ENCODE measurements around the gene CCDC88A. TPM values are rescaled to one million over a fixed set of nuclear protein-coding genes. Genes with fewer than 3 reads are reported as not detected.
"Not testable (repeated sequence)": the region's sequence is repeated elsewhere in the genome, so short reads cannot be mapped to it uniquely, and the experiment has no call there.

Gene CCDC88A
- total RNA-seq, 1 donor from 2014 or later = 77.1 TPM

- Mint-ChIP-seq H3K4me1 (ENCODE audit: low read depth) (peaks cover 12% of the 10 kb centered on the region), H3K4me3 (ENCODE audit: low read depth) (peak overlapping the region; percentile 96), H3K27me3 (no peaks in the 10 kb centered on the region), H3K36me3 (ENCODE audit: insufficient read depth) (peaks cover 1% of the 10 kb centered on the region), H3K9me3 (ENCODE audit: low read depth) (no peaks in the 10 kb centered on the region), H3K27ac (peak overlapping the region; percentile 97)
- no peak for TF ChIP-seq CTCF (IDR thresholded peaks at IDR 0.05; ENCODE audit: unreplicated experiment)
- DNase-seq (ENCODE audit: low spot score, unreplicated experiment) = no peak
Measured at GRCh38 chr2:55269645-55269990, 150.0 kb downstream of the CCDC88A start.

GRCh38 chr2:55268907-55269644 is 150.6 kb downstream of the CCDC88A start, which contains the start of gene MTIF2:
MTIF2 (minus strand) TSS chr2:55269231; CDS start chr2:55263858, 5,373 bp downstream.
- H3K4me3 Mint-ChIP-seq (ENCODE audit: low read depth) = peak within 1 kb of the TSS; percentile 96
- TF ChIP-seq CTCF (IDR thresholded peaks at IDR 0.05; ENCODE audit: unreplicated experiment) = peak; percentile 18
- H3K9me3 Mint-ChIP-seq (ENCODE audit: low read depth) = no peaks in the 10 kb centered on the region
- DNase-seq (ENCODE audit: low spot score, unreplicated experiment) = peak; percentile 88
- H3K27me3 Mint-ChIP-seq = no peaks in the 10 kb centered on the region
- H3K4me1 Mint-ChIP-seq (ENCODE audit: low read depth) = peaks cover 12% of the 10 kb centered on the region
- H3K36me3 Mint-ChIP-seq (ENCODE audit: insufficient read depth) = peaks cover 3% of the 10 kb centered on the region
- H3K27ac Mint-ChIP-seq = peak within 1 kb of the TSS; percentile 97

GRCh38 chr2:55268288-55268906 is 151.3 kb downstream of the CCDC88A start:
- peak overlapping the region; percentile 97 for H3K27ac Mint-ChIP-seq
- H3K4me1 Mint-ChIP-seq (ENCODE audit: low read depth) = peaks cover 12% of the 10 kb centered on the region
- peaks cover 3% of the 10 kb centered on the region for H3K36me3 Mint-ChIP-seq (ENCODE audit: insufficient read depth)
- no peak for DNase-seq (ENCODE audit: low spot score, unreplicated experiment)
- no peaks in the 10 kb centered on the region for H3K9me3 Mint-ChIP-seq (ENCODE audit: low read depth)
- H3K4me3 Mint-ChIP-seq (ENCODE audit: low read depth) = peak overlapping the region; percentile 96
- no peak for TF ChIP-seq CTCF (IDR thresholded peaks at IDR 0.05; ENCODE audit: unreplicated experiment)
- no peaks in the 10 kb centered on the region for H3K27me3 Mint-ChIP-seq

- not testable (repeated sequence) for H3K4me1 Mint-ChIP-seq (ENCODE audit: low read depth); H3K27me3 Mint-ChIP-seq; H3K9me3 Mint-ChIP-seq (ENCODE audit: low read depth); DNase-seq (ENCODE audit: low spot score, unreplicated experiment); H3K4me3 Mint-ChIP-seq (ENCODE audit: low read depth); H3K36me3 Mint-ChIP-seq (ENCODE audit: insufficient read depth)
- H3K27ac Mint-ChIP-seq = peak overlapping the region; percentile 41
Measured at GRCh38 chr2:55259586-55259985, 160.1 kb downstream of the CCDC88A start.

GRCh38 chr2:55252832-55253231 is 166.8 kb downstream of the CCDC88A start:
- no peak overlapping the region for H3K27ac Mint-ChIP-seq

More at GRCh38 chr2:55252832-55253231, 166.8 kb downstream of the CCDC88A start:
- no peaks in the 10 kb centered on the region for H3K9me3 Mint-ChIP-seq (ENCODE audit: low read depth)
- peaks cover 5% of the 10 kb centered on the region for H3K36me3 Mint-ChIP-seq (ENCODE audit: insufficient read depth)
- H3K4me1 Mint-ChIP-seq (ENCODE audit: low read depth) = no peaks in the 10 kb centered on the region
- no peak for TF ChIP-seq CTCF (IDR thresholded peaks at IDR 0.05; ENCODE audit: unreplicated experiment)
- H3K27me3 Mint-ChIP-seq = no peaks in the 10 kb centered on the region
- no peak overlapping the region for H3K4me3 Mint-ChIP-seq (ENCODE audit: low read depth)
- no peak for DNase-seq (ENCODE audit: low spot score, unreplicated experiment)

Measured in progenitor cell of endocrine pancreas (in vitro differentiated cells).